ENCODE data around the gene C2orf69.

C2orf69 gene

DNA sequence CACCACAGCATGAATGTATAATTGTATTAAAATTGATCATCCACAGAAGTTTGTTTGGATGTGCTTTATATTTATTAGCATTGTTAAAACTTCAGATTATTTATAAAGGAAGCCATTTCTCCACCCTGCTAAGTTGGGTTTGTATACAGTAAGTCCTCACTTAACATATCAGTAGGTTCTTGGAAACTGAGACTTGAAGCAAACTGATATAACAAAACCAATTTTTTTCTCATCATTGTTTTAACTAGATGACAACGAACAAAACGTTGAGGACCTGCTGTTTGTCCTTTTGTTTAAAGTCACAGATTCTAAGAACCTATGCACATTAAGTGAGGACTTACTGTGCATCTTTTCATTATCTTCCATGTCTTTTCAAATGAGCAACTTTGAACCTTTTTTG lies 17.1 kb downstream of the C2orf69 start:
- DNase-seq (ENCODE audit: low spot score), result no peak
- TF ChIP-seq CTCF (IDR thresholded peaks at IDR 0.05; ENCODE audit: extremely low read depth, insufficient read depth, missing control alignments), result no peak
- in situ Hi-C loops (cut with MboI; ENCODE audit: low pct_unique_long_range_greater_than_20kb, low sequenced_read_pairs, unreplicated experiment), result no loop called here

GRCh38 chr2:199928626-199929025 lies 17.5 kb downstream of the C2orf69 start:
- in situ Hi-C loops (cut with MboI; ENCODE audit: low pct_unique_long_range_greater_than_20kb, low sequenced_read_pairs, unreplicated experiment), result no loop called here
- no peak for DNase-seq (ENCODE audit: low spot score)

DNA sequence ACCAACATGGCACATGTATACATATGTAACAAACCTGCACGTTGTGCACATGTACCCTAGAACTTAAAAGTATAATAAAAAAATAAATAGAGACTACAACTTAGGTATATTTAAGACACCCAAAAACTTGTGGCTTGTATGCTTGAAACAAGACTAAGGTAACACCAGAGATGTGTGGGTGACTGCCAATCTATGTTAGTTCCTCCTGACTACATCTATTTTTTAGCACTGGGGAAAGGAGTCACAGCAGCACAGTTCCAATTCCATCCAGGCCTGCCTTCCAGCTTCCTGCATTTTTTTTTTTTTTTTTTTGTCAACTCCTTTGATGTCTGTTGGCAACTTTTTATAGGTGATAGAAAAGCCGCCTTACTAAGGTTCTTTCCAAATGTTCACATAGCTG lies 18.2 kb downstream of the C2orf69 start:
- no peak for DNase-seq (ENCODE audit: low spot score)
- TF ChIP-seq CTCF (IDR thresholded peaks at IDR 0.05; ENCODE audit: extremely low read depth, insufficient read depth, missing control alignments), result no peak
- in situ Hi-C loops (cut with MboI; ENCODE audit: low pct_unique_long_range_greater_than_20kb, low sequenced_read_pairs, unreplicated experiment), result no loop called here

More at GRCh38 chr2:199928626-199929025, 17.5 kb downstream of the C2orf69 start:
- no peak for TF ChIP-seq CTCF (IDR thresholded peaks at IDR 0.05; ENCODE audit: extremely low read depth, insufficient read depth, missing control alignments)

GRCh38 chr2:199932312-199932855 lies 21.3 kb downstream of the C2orf69 start:
- TF ChIP-seq CTCF (IDR thresholded peaks at IDR 0.05; ENCODE audit: extremely low read depth, insufficient read depth, missing control alignments), result no peak
- DNase-seq (ENCODE audit: low spot score), result no peak
- in situ Hi-C loops (cut with MboI; ENCODE audit: low pct_unique_long_range_greater_than_20kb, low sequenced_read_pairs, unreplicated experiment), result no loop called here

- in situ Hi-C loops (cut with MboI; ENCODE audit: low pct_unique_long_range_greater_than_20kb, low sequenced_read_pairs, unreplicated experiment), result no loop called here
- DNase-seq (ENCODE audit: low spot score), result no peak
- TF ChIP-seq CTCF (IDR thresholded peaks at IDR 0.05; ENCODE audit: extremely low read depth, insufficient read depth, missing control alignments), result no peak
Measured at GRCh38 chr2:199933466-199933865, 22.4 kb downstream of the C2orf69 start.

- in situ Hi-C loops (cut with MboI; ENCODE audit: low pct_unique_long_range_greater_than_20kb, low sequenced_read_pairs, unreplicated experiment), result no loop called here
Measured at GRCh38 chr2:199936554-199936953, 25.5 kb downstream of the C2orf69 start.

More at GRCh38 chr2:199936554-199936953, 25.5 kb downstream of the C2orf69 start:
- TF ChIP-seq CTCF (IDR thresholded peaks at IDR 0.05; ENCODE audit: extremely low read depth, insufficient read depth, missing control alignments), result no peak
- DNase-seq (ENCODE audit: low spot score), result no peak
